ENCODE measurements around the gene BRWD1.
"Not testable (repeated sequence)": the region's sequence is repeated elsewhere in the genome, so short reads cannot be mapped to it uniquely, and the experiment has no call there.

BRWD1 gene

DNA sequence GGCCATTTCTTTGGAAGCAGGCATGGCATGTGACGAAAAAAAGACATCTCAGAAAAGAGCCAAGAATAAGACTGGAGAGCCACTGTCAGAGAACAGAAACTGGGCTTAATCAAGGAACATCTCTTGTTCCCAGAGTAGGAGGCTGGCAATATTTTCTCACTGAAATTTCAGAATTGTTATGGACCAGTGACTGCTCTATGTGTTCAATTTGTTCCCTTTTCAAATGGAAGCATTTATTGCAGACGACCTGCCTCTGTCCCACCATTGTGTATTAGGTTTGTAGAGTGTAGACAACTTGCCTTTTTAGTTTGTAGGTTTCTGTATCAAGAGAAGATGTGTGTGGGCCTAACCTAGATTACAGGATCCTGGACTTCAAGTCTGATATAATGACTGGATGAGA lies 148.9 kb downstream of the BRWD1 start:
- no peak for DNase-seq

DNA sequence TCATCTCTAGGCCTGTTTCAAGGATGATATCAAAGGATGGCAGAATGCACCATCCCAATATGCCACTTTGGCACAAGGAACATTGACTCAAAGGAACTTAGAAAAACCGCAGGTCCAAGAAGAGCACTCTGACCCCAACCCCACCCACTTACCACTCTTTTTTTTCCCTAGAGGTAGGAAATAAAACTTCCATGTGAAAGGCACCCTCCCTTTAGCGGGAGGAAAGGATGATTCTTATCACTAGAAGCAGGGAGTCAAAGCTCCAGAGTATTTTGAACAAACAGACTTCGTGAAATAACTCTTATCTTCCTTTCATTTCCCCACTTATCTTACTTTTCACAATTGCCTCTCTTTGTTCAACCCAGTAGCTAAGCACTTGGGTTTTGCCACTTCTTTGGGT lies 152.4 kb downstream of the BRWD1 start:
- no peak for DNase-seq

DNA sequence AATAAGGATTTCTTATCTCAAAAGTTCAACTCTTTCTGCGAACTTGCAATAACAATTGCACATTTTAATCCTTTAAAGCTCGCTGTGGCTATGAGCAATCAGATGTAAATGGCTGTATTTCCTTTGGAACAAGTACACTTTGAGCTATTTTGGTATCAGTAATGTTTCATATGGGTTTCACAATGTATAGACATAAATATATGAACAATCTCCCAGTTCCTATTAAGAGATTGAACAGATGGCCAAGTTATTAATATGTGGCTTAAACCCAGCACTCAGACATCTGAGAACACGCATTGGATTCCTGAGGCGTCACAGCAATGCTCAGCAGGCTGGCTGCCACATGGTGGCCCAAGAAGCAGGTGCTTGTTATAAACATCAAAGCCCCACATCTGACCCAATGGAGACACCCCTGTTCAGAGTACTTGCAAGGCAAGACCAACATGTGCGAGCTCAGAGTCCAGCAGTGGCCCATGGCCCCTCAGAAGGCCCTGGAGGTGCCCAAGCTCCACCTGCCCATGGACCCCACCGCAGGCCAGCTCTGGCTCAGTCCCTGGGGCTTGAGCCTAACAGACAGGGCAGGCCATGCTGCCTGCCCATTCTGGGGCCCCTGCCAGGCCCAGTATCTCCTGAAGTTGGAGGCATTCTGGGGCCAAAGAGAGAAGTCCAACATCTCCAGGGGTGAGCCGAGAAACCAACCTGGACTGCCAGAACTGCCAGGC lies 153.9 kb downstream of the BRWD1 start:
- DNase-seq: peak; percentile 94

DNA sequence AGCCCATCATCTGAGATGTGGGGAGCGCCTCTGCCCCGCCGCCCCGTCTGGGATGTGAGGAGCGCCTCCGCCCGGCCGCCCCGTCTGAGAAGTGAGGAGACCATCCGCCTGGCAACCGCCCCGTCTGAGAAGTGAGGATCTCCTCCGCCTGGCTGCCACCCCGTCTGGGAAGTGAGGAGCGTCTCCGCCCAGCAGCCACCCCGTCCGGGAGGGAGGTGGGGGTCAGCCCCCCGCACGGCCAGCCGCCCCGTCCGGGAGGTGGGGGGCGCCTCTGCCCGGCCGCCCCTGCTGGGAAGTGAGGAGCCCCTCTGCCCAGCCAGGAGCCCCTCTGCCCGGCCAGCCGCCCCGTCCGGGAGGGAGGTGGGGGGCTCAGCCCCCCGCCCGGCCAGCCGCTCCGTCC lies 156.2 kb downstream of the BRWD1 start:
- DNase-seq: not testable (repeated sequence)

DNA sequence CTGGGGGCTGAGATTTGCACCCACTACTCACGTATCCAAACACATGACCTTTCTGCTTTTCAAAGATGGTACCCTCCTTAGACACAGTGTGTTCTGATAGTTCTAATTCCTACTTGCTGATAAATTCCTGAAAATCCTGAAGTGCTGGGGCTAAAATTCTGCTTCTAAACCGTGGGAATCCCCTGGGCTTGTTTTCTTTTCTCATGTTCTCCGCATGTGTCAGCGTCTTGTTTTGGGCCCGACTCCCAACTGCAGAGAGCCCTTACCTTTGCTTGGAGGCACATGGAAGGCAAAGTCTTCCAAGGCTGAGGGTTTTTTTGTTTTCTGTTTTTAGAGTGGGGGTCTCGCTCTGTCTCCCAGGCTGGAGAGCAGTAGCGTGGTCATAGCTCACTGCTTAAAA lies 157.4 kb downstream of the BRWD1 start:
- DNase-seq: no peak

DNA sequence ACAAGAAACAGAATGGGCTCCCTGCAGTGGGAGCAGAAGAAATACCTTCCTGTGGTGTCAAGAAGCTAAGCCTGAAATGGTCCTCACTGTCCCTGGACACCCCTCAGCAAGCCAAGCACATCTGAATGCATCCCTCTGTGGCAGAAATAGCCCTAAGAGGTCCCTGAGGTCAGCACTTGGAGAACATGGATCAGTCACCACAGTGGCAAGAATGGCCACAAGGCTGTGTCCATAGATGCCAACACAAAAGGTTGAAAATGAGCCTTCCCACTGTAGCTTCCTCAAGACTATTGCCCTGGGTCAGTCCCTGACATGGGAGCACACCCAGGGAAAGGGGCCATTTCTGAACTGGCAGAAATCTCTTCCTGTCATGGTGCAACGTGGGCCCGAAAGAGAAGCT lies 157.9 kb downstream of the BRWD1 start:
- no peak for DNase-seq

DNA sequence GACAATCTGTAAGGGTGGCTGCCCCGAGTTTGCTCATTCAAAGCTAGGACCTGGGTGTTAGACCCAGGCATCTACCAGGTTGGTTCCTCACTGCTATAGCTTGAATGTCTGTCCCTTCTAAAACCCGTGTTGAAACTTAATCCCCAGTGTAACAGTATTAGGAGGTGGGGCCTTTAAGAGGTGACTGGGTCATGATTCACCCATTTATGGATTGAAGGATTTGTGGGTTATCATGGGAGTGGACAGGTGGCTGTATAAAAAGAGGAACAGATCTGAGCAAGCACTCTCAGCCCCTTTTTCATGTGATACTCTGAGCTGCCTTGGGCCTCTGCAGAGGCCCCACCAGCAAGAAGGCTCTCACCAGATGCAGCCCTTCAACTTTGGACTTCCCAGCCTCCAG lies 159.6 kb downstream of the BRWD1 start:
- no peak for DNase-seq

DNA sequence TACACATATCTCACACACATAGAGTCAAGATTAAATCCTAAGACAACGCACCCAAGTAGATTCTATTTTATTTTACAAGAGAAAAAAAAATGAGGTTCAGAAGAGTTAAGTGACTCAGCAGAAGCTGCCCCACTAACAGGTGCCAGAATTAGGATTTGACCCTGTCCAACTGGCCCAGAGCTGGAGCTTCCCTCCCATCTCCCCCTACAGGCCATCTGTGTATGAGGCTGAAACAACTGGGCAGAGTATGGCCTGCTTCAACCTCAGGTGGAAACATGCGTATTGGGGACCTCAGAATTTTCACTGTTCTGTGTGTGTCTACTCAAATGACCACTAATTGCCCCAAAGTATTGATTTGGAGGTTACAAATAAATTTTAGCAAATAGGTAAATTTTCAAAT lies 160.1 kb downstream of the BRWD1 start:
- peak; percentile 26 for DNase-seq

DNA sequence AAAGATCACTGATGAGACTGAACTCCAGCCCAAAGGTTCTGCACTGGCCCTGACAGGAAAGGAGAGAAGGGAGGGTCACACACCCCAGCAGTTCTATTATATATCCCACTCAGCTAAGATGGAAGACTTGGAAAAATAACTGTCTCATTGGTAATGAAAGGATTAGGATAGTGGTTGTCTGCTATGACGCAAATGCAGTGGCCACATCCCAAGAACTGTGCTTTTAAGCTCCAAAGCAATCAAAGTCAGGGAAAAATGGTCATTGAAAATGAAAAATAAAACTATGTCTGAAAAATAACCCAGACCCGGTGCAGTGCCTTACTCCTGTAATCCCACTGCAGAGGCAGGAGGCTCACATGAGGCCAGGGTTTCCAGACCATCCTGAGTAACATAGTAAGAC lies 161.2 kb downstream of the BRWD1 start:
- no peak for DNase-seq

DNA sequence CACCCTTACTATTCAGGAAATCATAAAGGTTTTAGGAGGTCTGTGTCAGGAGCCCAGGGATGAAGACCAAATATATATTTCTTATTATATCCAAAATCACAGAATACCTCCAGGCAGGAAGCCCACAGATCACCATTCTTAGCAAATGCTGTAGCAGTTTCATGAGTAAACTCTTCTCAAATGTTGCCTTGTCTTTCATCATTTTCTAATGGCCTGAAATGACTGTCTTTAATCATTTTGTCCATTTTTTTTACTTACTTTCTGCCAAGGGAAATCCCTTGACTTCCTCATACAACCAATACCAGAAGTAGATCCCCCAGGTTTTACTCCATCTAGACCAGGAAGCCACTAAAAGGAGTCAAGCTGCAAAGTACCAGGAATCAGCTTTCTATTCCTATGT lies 162.6 kb downstream of the BRWD1 start:
- DNase-seq: no peak

DNA sequence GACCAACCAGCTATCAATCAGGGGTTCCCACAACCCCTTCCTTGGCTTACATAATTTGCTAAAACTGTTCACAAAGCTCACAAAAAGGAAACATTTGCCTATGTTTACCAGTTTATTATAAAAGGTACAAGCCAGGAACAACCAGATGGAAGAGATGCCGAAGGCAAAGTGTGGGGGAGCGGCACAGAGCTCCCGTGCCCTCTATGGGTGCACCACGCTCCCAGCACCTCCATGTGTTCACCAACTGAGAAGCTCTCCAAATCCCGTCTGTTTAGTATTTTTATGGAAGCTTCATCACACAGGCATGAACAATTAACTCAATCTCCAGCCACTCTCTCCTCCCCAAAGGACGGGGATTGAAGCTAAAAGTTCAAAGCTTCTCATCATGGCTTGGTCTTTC lies 163.1 kb downstream of the BRWD1 start:
- no peak for DNase-seq

DNA sequence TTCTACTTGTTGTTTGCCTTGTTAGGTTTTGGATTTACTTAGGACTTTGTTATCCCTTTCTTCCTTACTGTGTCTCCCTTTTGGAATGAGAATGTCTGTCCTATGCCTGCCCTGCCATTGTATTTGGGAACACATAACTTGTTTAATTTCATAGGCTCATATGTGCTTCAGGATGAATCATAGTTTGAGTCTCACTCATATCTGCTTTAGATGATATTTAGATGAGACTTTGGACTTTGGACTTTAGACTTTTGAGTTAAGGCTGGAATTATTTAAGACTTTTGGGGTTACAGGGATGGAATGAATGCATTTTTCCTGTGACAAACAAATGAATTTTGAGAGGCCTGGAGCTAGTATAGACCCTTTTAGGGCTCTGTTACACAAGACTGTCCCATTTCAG lies 163.6 kb downstream of the BRWD1 start:
- DNase-seq: no peak

DNA sequence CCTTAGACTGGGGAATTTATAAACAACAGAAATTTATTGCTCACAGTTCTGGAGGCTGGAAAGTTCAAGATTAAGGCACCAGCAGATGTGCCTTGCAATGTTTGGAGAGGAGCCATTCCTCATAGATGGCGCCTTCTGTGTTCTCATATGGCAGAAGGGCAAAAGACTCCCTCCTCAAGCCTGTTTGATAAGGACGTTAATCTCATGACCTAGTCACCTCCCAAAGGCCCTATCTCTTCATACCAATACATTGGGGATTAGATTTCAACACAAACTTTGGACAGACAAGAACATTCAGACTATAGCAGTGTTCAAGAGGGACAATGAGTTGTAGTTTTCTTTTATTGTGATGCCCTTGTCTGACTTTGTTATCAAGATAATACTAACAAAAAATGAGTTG lies 164.5 kb downstream of the BRWD1 start:
- DNase-seq: no peak

DNA sequence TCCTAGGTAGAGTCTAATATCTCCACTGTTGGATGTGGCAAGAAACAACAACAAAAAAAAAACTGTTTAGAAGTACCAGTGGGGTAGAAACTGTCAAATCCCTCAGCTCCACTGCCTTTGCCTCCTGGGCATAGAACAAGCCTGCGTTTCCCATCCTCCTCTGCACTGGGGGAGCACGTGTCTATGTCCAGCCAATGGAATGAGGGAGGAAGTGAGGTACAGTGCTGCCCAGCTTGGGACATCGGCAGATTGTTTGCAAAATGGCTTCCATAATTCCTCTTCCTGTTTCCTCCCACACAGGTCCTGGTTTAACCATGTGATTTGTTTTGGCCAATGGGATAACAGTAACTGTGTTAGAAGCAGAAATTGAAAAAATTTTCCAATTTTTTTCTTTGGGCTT lies 169.2 kb downstream of the BRWD1 start:
- no peak for DNase-seq

DNA sequence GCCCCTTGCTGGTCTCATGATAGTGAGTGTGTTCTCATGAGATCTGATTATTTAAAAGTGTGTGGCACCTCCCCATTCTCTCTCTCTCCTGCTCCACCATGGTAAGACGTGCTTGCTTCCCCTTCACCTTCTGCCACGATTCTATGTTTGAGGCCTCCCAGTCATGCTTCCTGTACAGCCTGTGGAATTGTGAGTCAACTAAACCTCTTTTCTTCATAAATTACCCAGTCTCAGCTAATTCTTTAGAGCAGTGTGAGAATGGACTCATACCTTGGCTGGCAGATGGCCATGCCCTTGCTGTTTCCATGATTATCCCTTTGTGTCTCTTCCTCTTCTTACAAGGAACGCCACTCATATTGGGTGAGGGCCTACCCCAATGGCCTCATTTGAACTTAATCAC lies 170.5 kb downstream of the BRWD1 start:
- DNase-seq: no peak

DNA sequence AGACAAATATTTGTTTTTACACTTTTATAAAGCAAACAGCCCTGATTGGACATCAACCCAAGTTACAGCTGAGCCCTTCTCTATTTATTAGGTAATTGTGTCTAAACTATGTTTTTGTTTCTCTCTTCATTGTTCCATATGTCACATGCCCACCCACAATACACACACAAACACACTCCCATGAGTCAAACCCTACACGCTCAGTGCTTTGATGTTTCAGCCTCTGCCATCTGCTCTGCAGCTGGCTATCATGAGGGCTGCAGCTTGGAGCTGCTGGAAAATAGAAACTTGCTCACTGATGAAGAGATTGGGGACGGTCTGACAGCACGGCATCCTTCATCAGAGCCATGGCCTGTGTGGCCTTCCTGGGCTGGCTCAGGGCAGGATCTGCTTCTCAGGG lies 171.9 kb downstream of the BRWD1 start:
- DNase-seq: peak; percentile 81

DNA sequence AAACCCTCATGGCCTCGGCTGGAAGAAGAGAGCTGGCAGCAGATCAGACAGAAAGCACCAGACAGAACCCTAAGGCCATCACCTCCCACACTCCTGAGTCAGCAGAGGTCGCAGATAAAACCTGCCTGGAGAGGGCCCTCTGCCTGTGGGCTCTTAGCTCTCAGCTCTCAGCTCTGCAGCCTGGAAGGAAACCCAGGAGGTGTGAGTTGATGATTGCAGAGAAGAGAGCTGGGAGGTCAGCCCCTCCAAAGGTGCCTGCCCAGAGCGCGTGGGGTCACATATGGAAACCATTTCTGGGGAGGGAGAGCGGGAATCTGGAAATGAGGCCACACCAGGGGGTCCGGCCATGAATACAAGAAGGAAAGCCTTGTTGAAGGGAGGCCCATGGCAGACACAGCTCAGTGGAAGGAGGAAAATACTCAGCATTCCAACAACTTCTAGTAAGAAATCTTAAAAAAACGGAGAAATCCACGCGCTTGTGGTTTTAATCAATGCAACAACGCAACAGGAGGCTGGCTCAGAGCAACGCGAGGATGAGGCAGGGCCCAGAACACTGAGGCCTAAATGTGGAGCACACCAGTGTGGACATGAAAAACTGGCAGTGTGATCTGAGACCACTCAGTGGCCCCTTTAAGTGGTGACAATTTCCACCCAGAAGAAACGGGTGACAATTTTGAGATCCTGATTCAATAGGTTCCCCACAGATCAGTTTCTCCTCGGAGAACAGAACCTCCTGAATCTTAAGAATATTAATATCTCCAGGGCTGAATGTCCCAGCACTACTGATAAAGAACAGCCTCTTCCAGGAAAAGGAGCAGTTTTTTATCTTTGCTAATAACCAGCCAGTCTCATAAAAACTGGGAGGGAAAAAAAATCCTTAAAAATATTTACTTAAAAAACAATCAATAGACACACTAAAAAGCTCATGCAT lies 175.9 kb downstream of the BRWD1 start:
- no peak for DNase-seq

DNA sequence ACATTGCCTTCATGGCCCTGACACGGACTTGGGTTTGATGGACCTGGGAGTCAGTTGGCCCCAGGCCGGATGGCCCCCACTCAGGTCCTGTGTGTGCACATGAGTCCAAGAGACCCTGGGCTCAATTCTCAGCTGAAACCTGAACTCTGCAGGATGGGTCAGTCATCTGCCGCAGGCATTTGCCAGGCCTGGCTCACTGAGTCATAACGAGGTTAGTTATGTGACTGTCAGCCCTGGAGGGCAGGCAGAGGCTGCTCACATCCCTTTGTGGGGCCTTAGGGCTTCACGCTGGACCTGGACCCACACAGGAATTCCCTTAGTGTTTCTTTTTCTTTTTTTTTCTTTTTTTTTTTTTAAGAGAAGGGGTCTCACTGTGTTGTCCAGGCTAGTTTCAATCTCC lies 176.7 kb downstream of the BRWD1 start:
- DNase-seq: peak; percentile 45

DNA sequence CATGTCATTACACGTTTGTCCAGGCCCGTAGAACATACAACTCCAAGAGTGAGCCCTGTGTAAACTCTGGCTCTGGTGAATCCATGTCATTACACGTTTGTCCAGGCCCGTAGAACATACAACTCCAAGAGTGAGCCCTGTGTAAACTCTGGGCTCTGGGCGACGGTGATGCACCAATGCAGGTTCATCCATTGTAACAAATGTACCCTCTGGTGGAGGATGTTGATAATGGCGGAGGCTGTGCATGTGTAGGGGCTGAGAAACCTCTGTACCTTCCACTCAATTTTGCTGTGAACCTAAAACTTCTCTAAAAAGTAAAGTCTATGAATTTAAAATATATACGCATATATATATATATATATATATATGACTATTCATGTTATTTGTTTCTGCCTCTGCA lies 177.3 kb downstream of the BRWD1 start:
- peak; percentile 35 for DNase-seq

DNA sequence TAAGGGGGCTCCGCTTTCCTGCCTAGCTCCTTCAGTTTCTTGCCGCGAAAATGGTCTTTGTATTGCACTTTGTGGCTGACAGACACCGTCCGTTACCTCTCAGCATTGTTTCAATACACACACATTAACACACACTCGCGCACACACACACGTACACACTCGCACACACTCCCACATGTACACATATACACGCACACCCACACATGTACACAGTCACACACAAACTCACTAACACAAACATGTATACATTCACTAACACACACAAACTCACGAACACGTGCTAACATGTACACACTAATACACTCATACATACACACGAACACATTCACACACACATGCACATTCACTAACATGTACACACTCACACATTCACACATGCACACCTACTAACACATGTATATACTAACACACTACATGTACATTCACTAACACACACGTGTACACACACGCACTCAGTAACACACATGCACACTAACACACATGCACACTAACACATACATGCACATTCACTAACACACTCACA lies 179.1 kb downstream of the BRWD1 start:
- no peak for DNase-seq

Measured in HCEC 1CT (cell line).